Chondrocyte (in vitro differentiated cells): ENCODE data around the gene FABP1. TPM values are rescaled to one million over a fixed set of nuclear protein-coding genes. Genes with fewer than 3 reads are reported as not detected.

Experiments used
- DNase-seq: peaks from one replicate; pipeline ENCODE4 v3.0.0; 2021; ENCODE audit warnings: mixed read lengths, low spot score
- H3K27ac Mint-ChIP-seq: one replicate; pipeline ENCODE4 v1.8.0; 2021; ENCODE audit warnings: mild to moderate bottlenecking, moderate library complexity, mixed read lengths; ENCODE audit not compliant: unreplicated experiment
- H3K27me3 Mint-ChIP-seq: 2 replicates; pipeline ENCODE4 v1.8.0; 2021; ENCODE audit warnings: low read depth, mixed read lengths
- H3K36me3 Mint-ChIP-seq: 2 replicates; pipeline ENCODE4 v1.8.0; 2021; ENCODE audit warnings: low read depth, mixed read lengths
- H3K4me1 Mint-ChIP-seq: 2 replicates; pipeline ENCODE4 v1.8.0; 2021; ENCODE audit warnings: low read depth, mild to moderate bottlenecking, mixed read lengths
- H3K4me3 Mint-ChIP-seq: one replicate; pipeline ENCODE4 v1.8.0; 2021; ENCODE audit warnings: mild to moderate bottlenecking, moderate library complexity, mixed read lengths; ENCODE audit not compliant: unreplicated experiment
- H3K9me3 Mint-ChIP-seq: 2 replicates; pipeline ENCODE4 v1.8.0; 2021; ENCODE audit warnings: low read depth, mixed read lengths
- total RNA-seq: library from RNA; stranded (reverse); gene quantifications from 3 replicates; pipeline ENCODE4 v1.2.1, GENCODE V29; 2021
- TF ChIP-seq, protein P1 (sequence below): fragments of 200-600 bp; sonication (generic); IDR thresholded peaks from 2 replicates; pipeline ENCODE4 v1.5.0; 2021; ENCODE audit warnings: antibody characterized with exemption, mild to moderate bottlenecking, moderate library complexity

FABP1 gene
- total RNA-seq, 1 donor from 2014 or later, result not detected

GRCh38 chr2:88125924-88126771 lies 1.7 kb downstream of the FABP1 start:
- TF ChIP-seq, protein P1, sequence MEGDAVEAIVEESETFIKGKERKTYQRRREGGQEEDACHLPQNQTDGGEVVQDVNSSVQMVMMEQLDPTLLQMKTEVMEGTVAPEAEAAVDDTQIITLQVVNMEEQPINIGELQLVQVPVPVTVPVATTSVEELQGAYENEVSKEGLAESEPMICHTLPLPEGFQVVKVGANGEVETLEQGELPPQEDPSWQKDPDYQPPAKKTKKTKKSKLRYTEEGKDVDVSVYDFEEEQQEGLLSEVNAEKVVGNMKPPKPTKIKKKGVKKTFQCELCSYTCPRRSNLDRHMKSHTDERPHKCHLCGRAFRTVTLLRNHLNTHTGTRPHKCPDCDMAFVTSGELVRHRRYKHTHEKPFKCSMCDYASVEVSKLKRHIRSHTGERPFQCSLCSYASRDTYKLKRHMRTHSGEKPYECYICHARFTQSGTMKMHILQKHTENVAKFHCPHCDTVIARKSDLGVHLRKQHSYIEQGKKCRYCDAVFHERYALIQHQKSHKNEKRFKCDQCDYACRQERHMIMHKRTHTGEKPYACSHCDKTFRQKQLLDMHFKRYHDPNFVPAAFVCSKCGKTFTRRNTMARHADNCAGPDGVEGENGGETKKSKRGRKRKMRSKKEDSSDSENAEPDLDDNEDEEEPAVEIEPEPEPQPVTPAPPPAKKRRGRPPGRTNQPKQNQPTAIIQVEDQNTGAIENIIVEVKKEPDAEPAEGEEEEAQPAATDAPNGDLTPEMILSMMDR, result no peak
- Mint-ChIP-seq H3K27ac (no peak overlapping the region), H3K4me3 (no peak overlapping the region), H3K4me1 (no peaks in the 10 kb centered on the region), H3K9me3 (no peaks in the 10 kb centered on the region), H3K36me3 (peaks cover 2% of the 10 kb centered on the region), H3K27me3 (peaks cover 43% of the 10 kb centered on the region)
- DNase-seq, result no peak

- Mint-ChIP-seq H3K27ac (no peak overlapping the region), H3K4me1 (no peaks in the 10 kb centered on the region), H3K4me3 (no peak overlapping the region), H3K27me3 (peaks cover 46% of the 10 kb centered on the region), H3K9me3 (no peaks in the 10 kb centered on the region), H3K36me3 (peaks cover 2% of the 10 kb centered on the region)
- DNase-seq, result no peak
- TF ChIP-seq, protein P1, result no peak
Measured at GRCh38 chr2:88125344-88125923, 2.4 kb downstream of the FABP1 start.

DNA sequence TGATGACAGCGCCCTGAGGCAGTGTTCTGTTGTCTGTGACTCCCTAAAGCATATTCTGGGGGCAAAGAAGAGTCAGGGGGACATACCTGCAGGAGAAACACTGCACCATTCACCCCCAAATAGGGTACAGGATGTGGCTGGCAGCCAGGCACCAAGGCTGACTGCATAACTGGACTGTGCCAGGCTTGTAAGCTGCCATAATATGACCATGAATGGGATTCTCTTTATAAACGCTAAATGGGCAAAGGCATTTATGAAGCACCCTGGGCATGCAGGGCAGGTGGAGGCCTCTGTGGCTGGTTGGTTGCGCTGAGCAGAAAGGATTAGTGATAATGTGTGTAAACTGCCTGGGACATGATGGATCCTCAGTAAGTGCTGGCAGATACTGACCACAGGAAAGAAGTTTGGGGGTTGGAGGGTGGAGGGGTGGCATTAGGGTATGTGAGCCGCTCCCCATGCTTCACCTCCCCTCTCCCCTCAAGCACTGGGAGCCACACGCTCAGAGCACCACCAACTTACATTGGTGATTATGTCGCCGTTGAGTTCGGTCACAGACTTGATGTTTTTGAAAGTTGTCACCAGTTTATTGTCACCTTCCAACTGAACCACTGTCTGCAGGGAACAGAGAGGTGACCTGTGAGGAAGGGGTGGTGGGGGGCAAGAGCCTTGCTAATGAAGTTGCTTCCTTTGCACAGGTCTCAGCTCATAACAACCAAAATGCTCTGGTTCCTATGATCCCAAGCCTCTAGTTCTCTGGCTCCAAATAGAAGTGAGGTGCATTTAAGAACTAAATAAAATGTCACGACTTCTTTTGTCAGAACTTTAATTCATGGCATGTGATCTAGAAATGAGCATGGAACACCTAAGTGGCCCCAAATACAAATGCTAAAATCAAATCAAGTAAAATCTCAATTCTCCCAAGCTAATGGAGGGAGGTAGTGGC lies 3.6 kb downstream of the FABP1 start:
- Mint-ChIP-seq H3K4me1 (no peaks in the 10 kb centered on the region), H3K4me3 (no peak overlapping the region), H3K9me3 (no peaks in the 10 kb centered on the region), H3K27ac (no peak overlapping the region), H3K27me3 (peaks cover 44% of the 10 kb centered on the region), H3K36me3 (peaks cover 2% of the 10 kb centered on the region)
- TF ChIP-seq, protein P1, result no peak
- DNase-seq, result no peak

DNA sequence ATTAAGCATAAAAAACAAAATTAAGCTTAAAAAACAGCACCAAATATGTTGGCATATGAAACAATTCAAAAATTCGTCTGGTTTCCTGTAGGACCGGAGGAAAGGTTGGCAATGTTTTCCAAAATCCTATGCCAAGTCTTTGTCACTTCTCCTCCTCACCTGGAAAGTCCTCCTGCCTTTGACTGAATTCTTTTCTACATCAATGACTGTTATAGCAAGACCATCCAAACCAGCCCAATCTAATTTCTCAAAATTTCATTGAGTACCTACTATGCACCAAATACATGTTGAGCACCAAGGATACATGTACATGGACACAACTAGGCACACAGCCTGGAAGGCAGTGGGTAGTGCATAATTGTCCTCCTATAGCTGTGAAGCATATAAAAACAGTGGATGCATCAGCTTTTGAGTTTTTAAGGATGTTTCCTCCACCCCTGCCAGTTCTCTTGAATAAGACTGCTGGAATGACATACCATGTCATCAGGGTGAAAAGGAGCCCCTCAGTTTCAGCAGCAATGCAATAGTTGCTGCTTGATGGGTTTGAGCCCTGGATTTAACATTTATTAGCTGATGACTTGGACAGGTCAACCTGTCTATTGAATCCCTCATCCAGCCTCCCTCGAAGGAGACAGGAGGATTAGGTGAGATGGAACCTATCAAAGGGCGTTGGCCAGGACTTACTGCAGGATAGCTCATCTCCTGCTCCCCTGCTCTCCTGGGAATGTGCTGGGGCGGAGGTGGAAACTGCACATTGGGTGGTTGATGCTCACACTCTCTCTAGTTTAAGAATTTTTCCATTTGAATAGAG lies 4.5 kb downstream of the FABP1 start:
- H3K4me3 Mint-ChIP-seq, result no peak overlapping the region
- no peak overlapping the region for H3K27ac Mint-ChIP-seq
- H3K4me1 Mint-ChIP-seq, result no peaks in the 10 kb centered on the region
- peaks cover 2% of the 10 kb centered on the region for H3K36me3 Mint-ChIP-seq
- TF ChIP-seq, protein P1, result no peak
- no peak for DNase-seq
- H3K9me3 Mint-ChIP-seq, result no peaks in the 10 kb centered on the region
- H3K27me3 Mint-ChIP-seq, result peaks cover 47% of the 10 kb centered on the region
